WERI-Rb-1 (cell line): Measurements from ENCODE around the gene NAT9.
A peak's percentile ranks its signal among the peaks of the same experiment; 100 is the strongest.

Experiments used
- DNase-seq: peaks from one replicate; pipeline ENCODE4 v3.0.0-alpha.2; 2020
- H3K27ac ChIP-seq: fragments of 250-450 bp; sonication (Bioruptor Pico); 2 replicates; pipeline ENCODE4 v1.5.1; 2020; ENCODE audit warnings: mild to moderate bottlenecking, moderate library complexity
- H3K27me3 ChIP-seq: fragments of 250-450 bp; sonication (Bioruptor Pico); 2 replicates; pipeline ENCODE4 v1.5.1; 2021; ENCODE audit warnings: mild to moderate bottlenecking, low read depth, moderate library complexity; ENCODE audit not compliant: insufficient read depth, severe bottlenecking
- H3K36me3 ChIP-seq: fragments of 250-450 bp; sonication (Bioruptor Pico); 2 replicates; pipeline ENCODE4 v1.5.1; 2020; ENCODE audit warnings: mild to moderate bottlenecking, moderate library complexity
- H3K4me3 ChIP-seq: 2 replicates; pipeline ENCODE4 v1.5.1; 2011; ENCODE audit warnings: low read depth, mild to moderate bottlenecking, control low read depth, low read length
- H3K9me3 ChIP-seq: fragments of 250-450 bp; sonication (Bioruptor Pico); 2 replicates; pipeline ENCODE4 v1.5.1; 2021; ENCODE audit warnings: mild to moderate bottlenecking, moderate library complexity; ENCODE audit not compliant: severe bottlenecking
- TF ChIP-seq, protein P1 (sequence below): IDR thresholded peaks from 2 replicates; pipeline ENCODE4 v1.5.1; 2011; ENCODE audit warnings: low read depth, mild to moderate bottlenecking, control low read depth, inconsistent platforms, low read length

NAT9 gene

DNA sequence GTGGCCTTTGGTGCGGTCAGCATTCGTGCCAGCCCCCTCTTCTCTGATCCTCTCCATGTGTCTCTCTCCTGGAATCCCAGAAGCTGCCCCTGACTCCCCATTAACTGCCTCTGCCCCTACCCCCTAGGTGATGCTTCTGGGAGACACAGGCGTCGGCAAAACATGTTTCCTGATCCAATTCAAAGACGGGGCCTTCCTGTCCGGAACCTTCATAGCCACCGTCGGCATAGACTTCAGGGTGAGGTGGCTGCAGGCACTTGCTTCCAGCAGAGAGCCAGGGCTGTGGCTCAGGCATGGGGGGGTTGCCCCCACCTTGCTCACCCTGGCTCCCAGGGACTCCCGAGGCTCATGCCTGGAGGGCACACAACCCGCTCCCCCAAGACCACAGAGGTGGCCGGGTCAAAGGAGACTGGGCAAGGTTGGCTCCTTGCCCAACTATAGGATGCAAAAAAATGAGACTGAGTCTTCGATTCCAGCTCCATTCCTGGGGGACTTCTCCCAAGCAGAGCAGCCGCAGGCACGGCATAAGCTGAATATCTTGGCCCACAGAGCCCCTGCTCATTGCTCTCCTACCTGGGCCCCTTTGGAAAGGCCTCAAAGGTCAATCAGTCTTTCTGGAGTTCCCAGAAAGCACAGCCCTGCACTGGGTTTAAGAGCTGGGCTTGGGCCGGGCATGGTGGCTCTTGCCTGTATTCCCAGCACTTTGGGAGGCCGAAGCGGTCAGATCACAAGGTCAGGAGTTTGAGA, 35.3 kb downstream of the NAT9 start:
- H3K27me3 ChIP-seq, result no peaks in the 10 kb centered on the region
- DNase-seq, result no peak
- TF ChIP-seq, protein P1, sequence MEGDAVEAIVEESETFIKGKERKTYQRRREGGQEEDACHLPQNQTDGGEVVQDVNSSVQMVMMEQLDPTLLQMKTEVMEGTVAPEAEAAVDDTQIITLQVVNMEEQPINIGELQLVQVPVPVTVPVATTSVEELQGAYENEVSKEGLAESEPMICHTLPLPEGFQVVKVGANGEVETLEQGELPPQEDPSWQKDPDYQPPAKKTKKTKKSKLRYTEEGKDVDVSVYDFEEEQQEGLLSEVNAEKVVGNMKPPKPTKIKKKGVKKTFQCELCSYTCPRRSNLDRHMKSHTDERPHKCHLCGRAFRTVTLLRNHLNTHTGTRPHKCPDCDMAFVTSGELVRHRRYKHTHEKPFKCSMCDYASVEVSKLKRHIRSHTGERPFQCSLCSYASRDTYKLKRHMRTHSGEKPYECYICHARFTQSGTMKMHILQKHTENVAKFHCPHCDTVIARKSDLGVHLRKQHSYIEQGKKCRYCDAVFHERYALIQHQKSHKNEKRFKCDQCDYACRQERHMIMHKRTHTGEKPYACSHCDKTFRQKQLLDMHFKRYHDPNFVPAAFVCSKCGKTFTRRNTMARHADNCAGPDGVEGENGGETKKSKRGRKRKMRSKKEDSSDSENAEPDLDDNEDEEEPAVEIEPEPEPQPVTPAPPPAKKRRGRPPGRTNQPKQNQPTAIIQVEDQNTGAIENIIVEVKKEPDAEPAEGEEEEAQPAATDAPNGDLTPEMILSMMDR, result no peak
- no peak overlapping the region for H3K4me3 ChIP-seq
- no peak overlapping the region for H3K27ac ChIP-seq
- no peaks in the 10 kb centered on the region; the same call in 1 of the 2 replicates for H3K36me3 ChIP-seq
- H3K9me3 ChIP-seq, result peaks cover 5% of the 10 kb centered on the region

- no peak for DNase-seq
- no peaks in the 10 kb centered on the region for H3K27me3 ChIP-seq
- H3K9me3 ChIP-seq, result peaks cover 5% of the 10 kb centered on the region
- TF ChIP-seq, protein P1, result no peak
- H3K4me3 ChIP-seq, result no peak overlapping the region
- H3K27ac ChIP-seq, result no peak overlapping the region
- no peaks in the 10 kb centered on the region; the same call in 1 of the 2 replicates for H3K36me3 ChIP-seq
These were observed 36.0 kb downstream of the NAT9 start for GRCh38 chr17:74740173-74740572.

DNA sequence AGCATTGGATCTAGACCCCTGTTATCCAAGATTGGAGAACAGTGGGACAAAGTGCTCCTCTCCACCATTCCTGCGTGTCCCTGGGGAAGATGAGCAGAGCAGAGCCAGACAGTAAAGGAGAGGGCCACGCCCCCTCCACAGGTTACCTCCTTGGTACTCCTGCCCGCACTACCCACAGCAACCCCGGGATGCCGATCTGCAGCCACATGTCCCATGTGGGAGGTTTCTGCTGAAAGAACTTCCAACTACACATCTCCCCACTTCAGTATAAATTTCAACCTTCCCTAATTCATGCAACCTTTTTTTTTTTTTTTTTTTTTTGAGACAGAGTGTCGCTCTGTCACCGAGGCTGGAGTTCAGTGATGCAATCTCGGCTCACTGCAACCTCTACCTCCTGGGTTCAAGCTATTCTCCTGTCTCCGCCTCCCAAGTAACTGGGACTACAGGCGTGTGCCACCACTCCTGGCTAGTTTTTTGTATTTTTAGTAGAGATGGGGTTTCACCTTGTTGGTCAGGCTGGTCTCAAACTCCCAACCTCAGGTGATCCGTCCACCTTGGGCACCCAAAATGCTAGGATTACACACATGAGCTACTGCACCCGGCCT, 36.8 kb downstream of the NAT9 start:
- TF ChIP-seq, protein P1, result no peak
- H3K9me3 ChIP-seq, result peaks cover 5% of the 10 kb centered on the region
- no peaks in the 10 kb centered on the region; the same call in 1 of the 2 replicates for H3K36me3 ChIP-seq
- H3K4me3 ChIP-seq, result no peak overlapping the region
- H3K27me3 ChIP-seq, result no peaks in the 10 kb centered on the region
- peak; percentile 13 for DNase-seq
- H3K27ac ChIP-seq, result no peak overlapping the region

DNA sequence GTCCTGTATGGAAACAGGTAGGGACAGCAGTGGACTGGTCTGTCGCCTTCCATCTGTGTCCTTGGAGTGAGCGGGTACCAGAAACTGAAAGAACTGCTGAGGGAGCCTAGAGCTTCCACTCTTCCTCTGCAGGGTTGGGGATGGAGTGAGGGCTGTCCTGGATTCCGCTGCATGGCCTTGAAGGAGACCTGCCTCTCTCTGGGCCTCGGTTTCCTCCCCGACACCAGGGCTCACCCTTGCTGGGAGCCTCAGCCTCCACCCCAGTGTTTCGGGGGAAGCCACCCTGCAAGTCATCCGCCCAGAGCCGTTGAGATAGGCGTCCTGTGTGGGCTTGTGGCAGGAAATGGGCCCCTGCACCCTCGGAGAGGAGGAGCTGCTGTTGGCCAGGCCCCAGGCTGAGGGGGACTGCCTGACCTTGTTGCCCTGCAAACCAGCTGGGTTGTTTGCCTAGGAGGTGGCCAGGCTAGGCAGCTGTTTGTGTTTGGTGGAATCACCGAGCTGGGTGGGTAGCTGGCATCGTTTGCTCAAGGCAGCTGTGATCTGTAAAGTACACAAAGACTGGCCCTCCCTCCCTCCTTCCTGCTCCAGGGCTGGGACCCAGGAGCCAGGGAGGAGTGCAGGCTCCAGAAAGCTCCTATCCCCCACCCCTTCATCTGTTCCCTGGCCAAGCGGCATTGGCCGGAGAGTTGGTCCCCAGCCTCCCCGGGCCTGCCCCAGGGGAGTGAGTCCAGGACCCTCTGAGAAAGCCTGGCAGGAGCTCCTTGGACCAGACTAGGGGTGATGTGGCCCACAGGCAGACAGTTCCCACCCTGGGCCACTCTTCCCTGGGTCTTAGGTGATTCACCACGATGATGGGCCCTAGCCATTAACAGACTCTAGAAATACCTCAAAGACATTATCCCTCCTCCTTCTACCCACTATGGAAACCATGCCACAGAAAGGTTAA, 37.8 kb downstream of the NAT9 start:
- H3K36me3 ChIP-seq, result no peaks in the 10 kb centered on the region
- TF ChIP-seq, protein P1, result no peak
- no peaks in the 10 kb centered on the region for H3K9me3 ChIP-seq
- DNase-seq, result peak; percentile 14
- H3K27ac ChIP-seq, result peak overlapping the region; percentile 61
- no peaks in the 10 kb centered on the region for H3K27me3 ChIP-seq
- H3K4me3 ChIP-seq, result peak overlapping the region; percentile 60

GRCh38 chr17:74737299-74738050, 38.7 kb downstream of the NAT9 start:
- TF ChIP-seq, protein P1, result peak; percentile 97
- Histone ChIP-seq H3K9me3 (no peaks in the 10 kb centered on the region), H3K36me3 (no peaks in the 10 kb centered on the region), H3K27me3 (no peaks in the 10 kb centered on the region), H3K4me3 (peak overlapping the region; percentile 60), H3K27ac (peak overlapping the region; percentile 61)
- peak; percentile 94 for DNase-seq
